GM12892 (cell line): ENCODE data around the gene AOPEP.

Experiments used
- DNase-seq: peaks from one replicate; pipeline ENCODE4 v3.0.0; 2011; ENCODE audit not compliant: insufficient read length
- FAIRE-seq: peaks from 2 replicates; lab custom pipeline; 2011; peaks lifted over from hg19 to GRCh38; lab: Jason Lieb, UNC
- POLR2A ChIP-seq: IDR thresholded peaks from 2 replicates; pipeline ENCODE4 v1.6.1; 2011; ENCODE audit warnings: low read depth, low read length, control low read depth
- POLR2AphosphoS5 ChIP-seq: IDR thresholded peaks from 2 replicates; pipeline ENCODE4 v1.6.1; 2011; ENCODE audit warnings: low read depth, low read length, control low read depth
- TAF1 ChIP-seq: IDR thresholded peaks from 2 replicates; pipeline ENCODE4 v1.6.1; 2011; ENCODE audit warnings: low read depth, mild to moderate bottlenecking, control low read depth, low read length, borderline replicate concordance

AOPEP gene

DNA sequence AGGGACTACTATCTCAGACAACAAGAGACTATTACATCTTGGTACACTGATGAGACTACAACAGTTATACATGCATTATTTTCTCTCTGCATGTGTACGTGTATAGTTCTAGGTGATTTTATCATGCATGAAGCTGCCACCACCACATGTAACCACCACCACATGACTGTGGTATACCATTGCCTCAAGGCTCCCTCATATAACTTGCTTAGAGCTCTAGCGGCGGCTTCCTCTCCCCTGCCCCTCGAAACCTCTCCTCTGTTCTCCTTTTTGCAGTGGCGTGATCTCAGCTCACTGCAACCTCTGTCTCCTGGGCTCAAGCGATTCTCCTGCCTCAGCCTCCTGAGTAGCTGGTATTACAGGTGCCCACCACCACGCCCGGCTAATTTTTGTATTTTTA is 162.3 kb downstream of the AOPEP start:
- FAIRE-seq (no peak), DNase-seq (no peak)
- TF ChIP-seq POLR2AphosphoS5 (no peak), POLR2A (no peak), TAF1 (no peak)

DNA sequence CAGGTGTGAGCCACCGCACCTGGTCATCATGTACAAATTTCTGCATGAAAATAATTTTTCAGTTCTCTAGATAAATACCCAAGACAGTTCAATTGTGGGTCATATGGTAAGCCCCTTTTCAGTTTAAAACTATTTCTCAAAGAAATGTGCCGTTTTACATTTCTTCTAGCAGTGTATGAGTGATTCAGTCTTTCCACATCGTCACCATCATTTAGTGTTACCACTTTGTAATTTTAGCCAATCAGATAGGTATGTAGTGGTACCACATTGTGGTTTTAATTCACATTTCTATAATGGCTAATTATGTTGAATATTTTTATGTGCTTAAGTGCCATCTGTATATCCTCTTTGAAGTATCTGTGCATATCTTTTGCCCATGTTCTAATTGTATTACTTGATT is 163.1 kb downstream of the AOPEP start:
- DNase-seq, result no peak
- no peak for FAIRE-seq
- TF ChIP-seq TAF1, result no peak
- no peak for TF ChIP-seq POLR2A
- TF ChIP-seq POLR2AphosphoS5, result no peak

DNA sequence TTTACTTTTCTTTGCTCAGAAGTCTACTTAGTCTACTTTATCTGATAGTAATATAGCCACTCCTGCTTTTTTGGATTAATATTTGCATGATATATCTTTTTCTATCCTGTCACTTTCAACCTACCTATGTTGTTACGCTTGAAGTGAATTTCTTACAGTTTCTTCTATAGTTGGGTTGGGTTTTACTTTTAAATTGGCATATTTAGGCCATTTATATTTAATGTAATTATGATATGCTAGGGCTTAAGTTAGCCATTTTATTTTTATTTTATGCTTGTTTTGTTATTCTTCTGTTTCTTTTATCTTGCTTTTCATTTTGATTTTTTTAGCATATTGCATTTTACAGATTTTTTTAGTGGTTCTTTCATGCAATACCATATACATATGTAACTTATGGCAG is 164.7 kb downstream of the AOPEP start:
- no peak for TF ChIP-seq POLR2A
- no peak for TF ChIP-seq TAF1
- no peak for TF ChIP-seq POLR2AphosphoS5
- no peak for FAIRE-seq

DNA sequence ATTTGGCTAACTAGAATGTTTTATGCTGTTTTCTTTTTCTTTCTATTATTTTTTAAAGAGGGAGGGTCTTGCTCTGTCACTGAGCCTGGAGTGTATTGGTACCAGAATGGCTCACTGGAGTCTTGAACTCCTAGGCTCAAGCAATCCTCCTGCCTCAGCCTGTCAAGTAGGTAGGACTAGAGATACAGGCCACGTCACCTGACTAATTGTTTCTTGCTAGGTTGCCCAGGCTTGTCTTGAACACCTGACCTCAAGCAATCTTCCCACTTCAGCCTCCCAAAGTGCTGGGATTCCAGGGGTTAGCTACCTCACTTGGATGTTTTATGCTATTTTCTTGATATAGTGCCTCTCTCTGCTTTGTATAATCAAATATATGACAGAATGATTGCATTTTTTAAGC is 166.2 kb downstream of the AOPEP start:
- peak; percentile 36 for FAIRE-seq
- TF ChIP-seq TAF1, result no peak
- no peak for TF ChIP-seq POLR2A
- no peak for TF ChIP-seq POLR2AphosphoS5
- no peak for DNase-seq

More for the DNA sequence above, 164.7 kb downstream of the AOPEP start:
- no peak for DNase-seq

DNA sequence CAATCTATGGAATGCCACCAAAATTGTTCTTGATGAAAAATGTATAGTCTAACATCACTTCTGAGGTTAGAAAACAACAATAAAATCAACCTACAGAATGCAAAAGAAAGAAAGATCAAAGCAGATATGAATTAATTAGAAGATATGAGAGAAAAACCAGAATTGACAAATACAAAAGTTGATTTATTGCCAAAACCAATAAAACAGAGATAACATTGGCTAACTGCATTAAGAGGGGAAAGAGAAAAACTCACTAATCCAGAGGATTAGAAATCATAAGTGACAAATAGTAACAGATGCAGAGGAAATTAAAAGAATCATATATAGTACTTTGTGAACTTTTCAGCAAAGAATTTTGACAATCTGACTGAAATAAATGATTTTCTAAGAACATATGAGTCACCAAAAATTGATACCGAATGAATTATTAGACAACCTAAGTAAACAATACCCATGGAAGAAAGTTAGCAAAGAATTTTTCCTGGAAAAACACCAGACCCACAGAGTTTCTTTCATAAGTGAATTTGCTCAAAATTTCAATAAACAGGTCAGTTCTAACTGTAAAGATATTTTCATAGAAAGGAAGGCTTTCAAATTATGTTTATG is 167.7 kb downstream of the AOPEP start:
- DNase-seq, result no peak
- no peak for TF ChIP-seq TAF1
- TF ChIP-seq POLR2A, result no peak
- no peak for TF ChIP-seq POLR2AphosphoS5

DNA sequence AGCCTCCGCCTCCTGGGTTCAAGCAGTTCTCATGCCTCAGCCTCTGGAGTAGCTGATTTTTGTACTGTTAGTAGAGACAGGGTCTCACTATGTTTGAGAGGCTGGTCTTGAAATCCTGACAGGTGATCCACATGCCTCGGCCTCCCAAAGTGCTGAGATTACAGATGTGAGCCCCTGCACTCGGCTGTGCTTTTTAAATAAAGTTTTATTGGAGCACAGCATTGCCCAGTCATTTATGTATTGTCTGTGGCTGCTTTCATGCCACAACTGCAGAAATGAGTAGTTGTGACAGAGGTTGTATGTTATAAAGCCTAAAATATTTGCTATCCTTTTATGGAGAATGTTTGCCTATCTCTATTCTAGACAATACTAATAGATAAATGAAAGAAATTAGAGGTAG is 169.2 kb downstream of the AOPEP start:
- no peak for FAIRE-seq
- TF ChIP-seq POLR2AphosphoS5, result no peak
- TF ChIP-seq TAF1, result no peak
- TF ChIP-seq POLR2A, result no peak
- no peak for DNase-seq

More for the DNA sequence above, 167.7 kb downstream of the AOPEP start:
- FAIRE-seq, result no peak

DNA sequence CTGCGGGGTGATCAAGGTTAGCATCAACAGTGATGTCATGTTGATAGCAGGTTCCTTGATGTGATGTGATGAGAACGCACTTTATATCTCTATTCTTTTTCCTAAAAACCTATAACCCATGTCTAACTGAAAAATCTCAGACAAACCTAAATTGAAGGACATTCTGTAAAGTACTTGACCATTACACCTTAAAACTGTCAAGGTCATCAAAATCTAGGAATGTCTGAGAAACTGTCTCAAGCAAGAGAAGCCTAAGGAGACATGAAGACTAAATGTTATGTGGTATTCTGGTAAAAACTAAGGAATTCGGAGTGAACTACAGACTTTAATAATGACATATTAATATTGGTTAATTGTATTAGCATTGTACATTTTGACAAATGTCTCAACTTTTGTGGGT is 170.0 kb downstream of the AOPEP start:
- TF ChIP-seq TAF1, result no peak
- no peak for TF ChIP-seq POLR2A
- no peak for TF ChIP-seq POLR2AphosphoS5
- DNase-seq, result no peak
- no peak for FAIRE-seq

DNA sequence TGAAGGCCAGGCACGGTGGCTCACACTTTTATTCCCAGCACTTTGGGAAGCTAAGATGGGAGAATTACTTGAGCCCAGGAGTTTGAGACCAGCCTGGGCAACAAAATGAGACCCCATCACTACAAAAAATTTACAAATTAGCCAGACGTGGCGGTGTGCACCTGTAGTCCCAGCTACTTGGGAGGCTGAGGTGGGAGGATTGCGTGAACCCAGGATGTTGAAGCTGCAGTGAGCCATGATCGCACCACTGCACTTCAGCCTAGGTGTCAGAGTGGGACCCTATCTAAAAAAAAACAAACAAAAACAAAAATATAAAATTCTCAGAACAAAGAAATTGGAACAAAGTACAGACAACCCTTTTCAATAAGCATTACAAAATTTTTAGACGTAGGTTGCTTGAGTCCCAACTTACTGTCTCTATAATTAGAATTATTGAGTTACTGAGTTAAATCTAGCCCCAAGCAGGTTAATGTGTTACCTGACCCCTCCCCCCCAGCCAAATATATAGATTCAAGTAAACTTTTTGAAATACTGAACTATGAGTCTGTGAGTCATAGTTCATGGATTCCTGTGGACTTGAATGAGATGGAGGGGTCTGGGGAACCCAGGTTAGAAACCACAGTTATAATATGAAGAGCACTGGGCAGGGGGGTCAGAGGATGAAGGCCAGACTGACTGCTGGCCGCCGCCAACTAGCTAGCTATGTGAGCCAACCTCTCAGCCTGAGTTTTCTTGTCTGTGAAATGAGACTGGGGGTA is 173.1 kb downstream of the AOPEP start:
- no peak for FAIRE-seq
- TF ChIP-seq POLR2A, result no peak
- no peak for TF ChIP-seq TAF1
- no peak for TF ChIP-seq POLR2AphosphoS5
- DNase-seq, result no peak

DNA sequence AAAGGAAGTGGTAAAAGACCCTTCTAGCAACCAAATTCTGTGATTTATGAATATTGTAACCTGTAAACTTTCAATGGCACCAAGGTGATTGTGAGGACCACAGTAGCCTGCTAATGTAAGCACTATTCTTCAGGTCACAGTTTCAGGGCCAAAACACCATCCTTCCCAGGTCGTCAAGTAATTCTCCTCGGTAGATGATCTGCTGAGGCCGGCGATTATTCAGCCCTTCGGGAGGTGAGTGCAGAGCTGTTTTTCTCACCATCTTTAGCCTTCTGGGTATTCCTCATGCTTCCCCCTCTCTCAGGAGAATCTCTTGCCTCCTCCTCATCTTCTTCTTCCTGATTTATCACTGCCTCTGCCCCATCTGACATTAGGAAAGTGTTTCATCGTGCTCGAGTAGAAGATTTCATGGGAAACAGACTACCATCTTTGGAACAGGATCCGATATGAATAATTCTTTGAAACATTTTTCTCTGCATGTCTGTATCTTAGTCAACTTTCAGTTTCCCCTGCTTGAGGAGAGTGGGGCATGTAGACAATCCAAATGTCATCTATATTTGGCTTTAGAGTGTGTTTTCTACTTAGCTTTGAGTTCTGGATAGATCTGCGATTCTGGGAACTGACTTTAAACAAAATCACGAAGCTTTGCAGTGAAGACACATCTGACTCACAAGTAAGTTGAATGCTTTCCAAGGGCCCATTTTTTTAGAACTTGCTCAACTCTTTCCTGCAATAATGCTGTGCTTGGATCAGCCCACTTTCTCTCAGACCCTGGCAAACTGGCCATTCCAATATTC is 173.9 kb downstream of the AOPEP start:
- DNase-seq (no peak), FAIRE-seq (no peak)
- TF ChIP-seq TAF1 (no peak), POLR2A (no peak), POLR2AphosphoS5 (no peak)

DNA sequence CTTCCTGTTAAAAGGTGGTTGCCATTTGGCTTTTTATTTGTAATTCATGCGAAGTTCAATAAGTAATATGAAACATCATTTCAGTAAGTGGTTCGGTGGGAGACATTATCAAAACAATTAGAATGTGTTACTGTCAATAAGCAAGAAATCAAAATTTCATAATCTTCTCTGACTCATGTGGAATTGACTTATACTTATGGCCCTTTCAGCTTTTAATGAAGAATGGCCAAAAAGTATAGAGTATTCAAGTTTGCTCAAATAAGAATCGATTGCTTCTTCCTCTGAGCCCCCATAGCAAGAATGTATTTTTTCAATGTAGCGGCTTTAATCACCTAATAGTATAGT is 174.5 kb downstream of the AOPEP start:
- TF ChIP-seq POLR2AphosphoS5, result no peak
- TF ChIP-seq POLR2A, result no peak
- TF ChIP-seq TAF1, result no peak
- no peak for FAIRE-seq
- no peak for DNase-seq

DNA sequence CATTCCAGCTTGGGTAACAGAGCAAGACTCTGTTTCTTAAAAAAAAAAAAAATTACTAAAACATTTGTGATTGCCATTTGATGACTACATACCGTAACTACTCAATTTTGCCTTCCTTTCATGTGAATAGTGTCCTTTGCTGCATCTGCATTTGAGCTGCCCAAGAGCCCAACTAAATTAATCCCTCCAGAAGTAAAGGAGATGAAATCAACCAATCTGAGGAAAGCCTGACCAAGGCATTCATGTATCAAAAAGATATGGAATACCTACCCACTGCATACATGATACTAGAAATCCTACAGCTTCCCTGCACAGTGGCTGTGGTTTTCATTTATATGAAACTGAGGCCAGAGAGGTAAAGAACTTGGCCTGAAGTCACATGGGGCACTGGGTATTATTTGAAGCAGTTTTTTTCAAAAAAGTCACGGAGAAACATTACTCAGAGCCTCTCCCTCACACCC is 177.5 kb downstream of the AOPEP start:
- FAIRE-seq, result no peak
- DNase-seq, result no peak
- TF ChIP-seq POLR2A, result no peak
- TF ChIP-seq POLR2AphosphoS5, result no peak
- TF ChIP-seq TAF1, result no peak

DNA sequence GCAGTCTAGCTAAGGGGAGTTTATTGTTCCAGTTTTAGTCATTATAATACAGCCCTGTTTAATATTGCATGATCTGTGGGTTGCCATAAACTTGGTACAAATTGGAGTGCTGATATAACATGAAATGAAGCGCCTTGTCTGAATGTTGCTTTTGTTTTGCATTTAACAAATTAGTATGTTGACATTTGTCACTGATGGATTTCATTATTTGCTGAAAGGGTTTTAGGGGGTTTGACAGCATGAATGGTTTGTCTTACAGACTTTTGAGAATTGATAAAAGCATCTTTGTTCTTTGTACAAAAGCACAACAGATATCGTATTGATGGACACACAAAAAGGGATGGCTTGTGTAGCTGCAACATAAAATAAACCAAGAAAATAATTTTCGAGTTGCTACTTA is 178.3 kb downstream of the AOPEP start:
- FAIRE-seq (no peak), DNase-seq (no peak)
- no peak for TF ChIP-seq TAF1
- TF ChIP-seq POLR2AphosphoS5, result no peak
- TF ChIP-seq POLR2A, result no peak
